HEK293 (cell line): ENCODE results near the gene FRMD5.
A peak's percentile ranks its signal among the peaks of the same experiment; 100 is the strongest.
"Not testable (repeated sequence)": the region's sequence is repeated elsewhere in the genome, so short reads cannot be mapped to it uniquely, and the experiment has no call there.

Experiments
- CTCF ChIA-PET: fragments of 350-600 bp; formaldehyde crosslinking; extraction: SDS; loops from one replicate; lab custom pipeline; 2021; ENCODE audit warnings: antibody characterized with exemption; lab: Yijun Ruan, JAX
- POLR2A ChIA-PET: fragments of 300-600 bp; formaldehyde crosslinking; extraction: SDS; loops from one replicate; lab custom pipeline; 2020; ENCODE audit warnings: antibody characterized with exemption, inconsistent platforms; lab: Yijun Ruan, JAX
- H3K27ac ChIP-seq: fragments of 200-500 bp; sonication (Bioruptor generic); 2 replicates; pipeline ENCODE4 v1.5.1; 2014; ENCODE audit warnings: low read depth, low read length, control low read depth, inconsistent platforms; ENCODE audit errors: extremely low read depth
- H3K36me3 ChIP-seq, 2 experiments: fragments of 200-500 bp in 1 of 2; sonication (Bioruptor generic) in 1 of 2; 1 replicate in 1 of 2; 2 replicates in 1 of 2; pipeline ENCODE4 v1.5.1; 2014 to 2017; ENCODE audit warnings: inconsistent platforms in 2 of 2, low read length in 2 of 2; ENCODE audit not compliant: control insufficient read depth in 2 of 2, insufficient read depth in 1 of 2
- H3K4me1 ChIP-seq: fragments of 200-500 bp; sonication (Bioruptor generic); 2 replicates; pipeline ENCODE4 v1.5.1; 2014; ENCODE audit warnings: mild to moderate bottlenecking, low read length, inconsistent platforms; ENCODE audit not compliant: control insufficient read depth, insufficient read depth
- H3K4me3 ChIP-seq: 2 replicates; pipeline ENCODE4 v1.5.1; 2011; ENCODE audit warnings: low read depth, mild to moderate bottlenecking, control low read depth, low read length, moderate library complexity
- H3K9me3 ChIP-seq: fragments of 200-500 bp; sonication (Bioruptor generic); 2 replicates; pipeline ENCODE4 v1.5.1; 2014; ENCODE audit warnings: low read depth, low read length, inconsistent platforms; ENCODE audit not compliant: control insufficient read depth, insufficient read depth
- KLF9 ChIP-seq: fragments of 450-650 bp; formaldehyde crosslinking; IDR thresholded peaks from 2 replicates; pipeline ENCODE4 v1.5.1; 2016; ENCODE audit warnings: missing biosample characterization, missing genetic modification characterization, low read depth
- OSR2 ChIP-seq: fragments of 450-650 bp; formaldehyde crosslinking; IDR thresholded peaks from 2 replicates; pipeline ENCODE4 v1.5.1; 2016; ENCODE audit warnings: missing biosample characterization, missing genetic modification characterization
- PRDM1 ChIP-seq: fragments of 450-650 bp; formaldehyde crosslinking; IDR thresholded peaks from 2 replicates; pipeline ENCODE4; 2016; ENCODE audit warnings: missing biosample characterization, missing genetic modification characterization
- SCRT1 ChIP-seq: fragments of 450-650 bp; formaldehyde crosslinking; IDR thresholded peaks from 2 replicates; pipeline ENCODE4 v1.5.1; 2016; ENCODE audit warnings: missing biosample characterization, missing genetic modification characterization, borderline replicate concordance
- SCRT2 ChIP-seq: fragments of 450-650 bp; formaldehyde crosslinking; IDR thresholded peaks from 2 replicates; pipeline ENCODE4 v1.5.1; 2016; ENCODE audit warnings: missing biosample characterization, missing genetic modification characterization
- ZEB2 ChIP-seq: fragments of 450-650 bp; formaldehyde crosslinking; IDR thresholded peaks from 2 replicates; pipeline ENCODE4 v1.5.1; 2016; ENCODE audit warnings: missing biosample characterization, missing genetic modification characterization
- ZSCAN16 ChIP-seq: fragments of 450-650 bp; formaldehyde crosslinking; IDR thresholded peaks from 2 replicates; pipeline ENCODE4 v1.5.1; 2016; ENCODE audit warnings: missing biosample characterization, missing genetic modification characterization
- TF ChIP-seq, protein P1 (sequence below): fragments of 450-650 bp; formaldehyde crosslinking; IDR thresholded peaks from 2 replicates; pipeline ENCODE4 v1.5.1; 2016; ENCODE audit warnings: missing biosample characterization, missing genetic modification characterization

The FRMD5 gene

DNA sequence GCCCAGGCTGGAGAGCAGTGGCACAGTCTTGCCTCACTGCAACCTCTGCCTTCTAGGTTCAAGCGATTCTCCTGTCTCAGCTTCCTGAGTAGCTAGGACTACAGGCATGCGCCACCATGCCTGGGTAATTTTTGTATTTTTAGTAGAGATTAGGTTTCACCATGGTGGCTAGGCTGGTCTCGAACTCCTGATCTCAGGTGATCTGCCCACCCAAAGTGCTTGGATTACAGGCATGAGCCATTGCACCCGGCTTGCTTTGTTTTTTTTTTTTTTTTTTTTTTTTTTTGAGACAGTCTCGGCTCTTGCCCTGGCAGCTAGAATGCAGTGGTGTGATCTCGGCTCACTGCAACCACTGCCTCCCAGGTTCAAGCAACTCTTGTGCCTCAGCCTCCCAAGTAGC, 362.6 kb downstream of the FRMD5 start:
- TF ChIP-seq, protein P1, sequence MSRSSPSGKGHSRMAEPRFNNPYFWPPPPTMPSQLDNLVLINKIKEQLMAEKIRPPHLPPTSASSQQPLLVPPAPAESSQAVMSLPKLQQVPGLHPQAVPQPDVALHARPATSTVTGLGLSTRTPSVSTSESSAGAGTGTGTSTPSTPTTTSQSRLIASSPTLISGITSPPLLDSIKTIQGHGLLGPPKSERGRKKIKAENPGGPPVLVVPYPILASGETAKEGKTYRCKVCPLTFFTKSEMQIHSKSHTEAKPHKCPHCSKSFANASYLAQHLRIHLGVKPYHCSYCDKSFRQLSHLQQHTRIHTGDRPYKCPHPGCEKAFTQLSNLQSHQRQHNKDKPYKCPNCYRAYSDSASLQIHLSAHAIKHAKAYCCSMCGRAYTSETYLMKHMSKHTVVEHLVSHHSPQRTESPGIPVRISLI (tag by site-specific recombination) = peak; percentile 69; the same call in 1 of the 2 replicates
- TF ChIP-seq ZSCAN16 (peak; percentile 54; the same call in 1 of the 2 replicates), OSR2 (tag by site-specific recombination) (peak; percentile 33; the same call in 1 of the 2 replicates)
- H3K4me3 ChIP-seq, CTCF ChIA-PET, H3K9me3 ChIP-seq, H3K4me1 ChIP-seq, H3K27ac ChIP-seq: not testable (repeated sequence)
- POLR2A ChIA-PET = interaction anchor here (0.6 kb wide), 1 partner anchor 16 kb away, joined by 3 read pairs; no protein-coding TSS in a partner anchor
- peaks cover 33 to 49% of the 10 kb centered on the region in 2 experiments for H3K36me3 ChIP-seq

- peaks cover 24 to 42% of the 10 kb centered on the region in 2 experiments for H3K36me3 ChIP-seq
- ChIA-PET POLR2A (interaction anchor here (0.9 to 1.5 kb wide), 2 partner anchors 9 to 10 kb away, joined by 3 to 4 read pairs; no protein-coding TSS in a partner anchor), CTCF (interaction anchor here (0.6 to 1.0 kb wide), 3 partner anchors 61 to 762 kb away, joined by 3 read pairs; no protein-coding TSS in a partner anchor)
- TF ChIP-seq SCRT2 (tag by site-specific recombination) = peak; percentile 58; the same call in 1 of the 2 replicates
- TF ChIP-seq SCRT1 = 0 out of 2 replicates have a peak, but pooled peaks have one; percentile 57
- H3K4me1 ChIP-seq, H3K9me3 ChIP-seq, H3K27ac ChIP-seq, H3K4me3 ChIP-seq: not testable (repeated sequence)
These were observed 363.5 kb downstream of the FRMD5 start for GRCh38 chr15:43831519-43832052.

DNA sequence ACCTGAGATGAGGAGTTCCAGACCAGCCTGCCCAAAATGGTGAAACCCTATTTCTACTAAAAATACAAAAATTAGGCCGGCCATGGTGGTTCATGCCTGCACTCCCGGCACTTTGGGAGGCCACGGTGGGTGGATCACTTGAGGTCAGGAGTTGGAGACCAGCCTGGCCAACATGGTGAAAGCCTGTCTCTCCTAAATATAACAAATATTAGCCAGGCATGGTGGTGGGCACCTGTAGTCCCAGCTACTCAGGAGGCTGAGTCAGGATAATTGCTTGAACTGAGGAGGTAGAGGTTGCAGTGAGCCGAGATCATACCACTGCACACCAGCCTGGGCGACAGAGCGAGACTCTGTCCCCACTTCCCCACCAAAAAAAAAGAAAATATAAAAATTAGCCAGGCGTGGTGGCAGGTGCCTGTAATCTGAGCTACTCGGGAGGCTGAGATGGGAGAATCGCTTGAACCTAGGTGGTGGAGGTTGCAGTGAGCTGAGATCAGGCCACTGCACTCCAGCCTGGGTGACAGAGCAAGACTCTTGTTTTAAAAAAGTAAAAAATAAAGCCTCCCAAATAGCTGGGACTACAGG, 364.3 kb downstream of the FRMD5 start:
- not testable (repeated sequence) for H3K4me3 ChIP-seq, H3K4me1 ChIP-seq
- POLR2A ChIA-PET = interaction anchor here (1.5 kb wide), 1 partner anchor 10 kb away, joined by 4 read pairs; no protein-coding TSS in a partner anchor

GRCh38 chr15:43829951-43830540, 365.0 kb downstream of the FRMD5 start:
- POLR2A ChIA-PET, CTCF ChIA-PET, H3K27ac ChIP-seq, H3K9me3 ChIP-seq, H3K4me3 ChIP-seq, H3K4me1 ChIP-seq: not testable (repeated sequence)
- H3K36me3 ChIP-seq = peaks cover 17 to 27% of the 10 kb centered on the region in 2 experiments

More for the DNA sequence above, 364.3 kb downstream of the FRMD5 start:
- CTCF ChIA-PET = interaction anchor here (0.6 to 1.0 kb wide), 2 partner anchors 60 to 763 kb away, joined by 3 read pairs; no protein-coding TSS in a partner anchor
- not testable (repeated sequence) for H3K9me3 ChIP-seq, H3K27ac ChIP-seq
- peaks cover 23 to 34% of the 10 kb centered on the region in 2 experiments for H3K36me3 ChIP-seq

DNA sequence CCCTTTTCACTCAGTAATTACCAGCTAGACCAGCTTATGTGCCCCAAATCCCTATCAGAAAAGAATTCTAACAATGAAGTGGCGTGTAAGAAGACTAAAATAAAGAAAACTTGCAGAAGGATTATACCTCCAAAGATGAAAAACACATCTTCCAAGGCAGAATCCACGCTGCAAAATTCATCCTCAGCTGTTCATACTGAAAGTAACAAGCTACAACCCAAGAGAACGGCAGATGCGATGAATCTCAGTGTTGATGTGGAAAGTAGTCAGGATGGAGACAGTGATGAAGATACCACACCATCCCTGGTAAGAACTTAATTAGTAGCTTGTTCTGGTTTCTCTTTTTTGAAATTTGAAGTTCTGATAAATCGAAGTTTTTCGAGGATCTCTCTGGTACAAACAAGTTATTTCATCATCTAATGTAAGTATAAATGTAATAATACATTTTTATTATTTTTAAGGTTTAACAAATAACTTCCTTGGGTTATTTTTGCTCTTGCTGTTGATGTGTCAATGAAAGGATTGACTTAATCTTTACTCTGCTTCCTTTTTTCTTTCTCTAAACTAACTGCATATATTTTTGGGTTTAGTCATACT, 366.9 kb downstream of the FRMD5 start:
- Histone ChIP-seq H3K27ac (peak overlapping the region; percentile 18; the same call in 1 of the 2 replicates), H3K9me3 (no peaks in the 10 kb centered on the region), H3K4me1 (0 out of 2 replicates have a peak, but pooled peaks cover 4% of the 10 kb centered on the region), H3K36me3 (peaks cover 13 to 20% of the 10 kb centered on the region in 2 experiments; a peak in 2 of 3 replicates), H3K4me3 (peak overlapping the region; percentile 70)
- ChIA-PET POLR2A (no interaction called here), CTCF (no interaction called here)
- TF ChIP-seq PRDM1 (tag by site-specific recombination) (0 out of 2 replicates have a peak, but pooled peaks have one; percentile 32), ZEB2 (no peak), KLF9 (tag by site-specific recombination) (no peak)
